ENCODE results near the gene TAF4B.

- TF ChIP-seq CTCF (IDR thresholded peaks at IDR 0.05), result no peak
- no peak for TF ChIP-seq POLR2A (IDR thresholded peaks at IDR 0.05)
- TF ChIP-seq POLR2AphosphoS5 (IDR thresholded peaks at IDR 0.05), result no peak
Measured at GRCh38 chr18:26335571-26336487, 109.6 kb downstream of the TAF4B start.

Data from sigmoid colon (tissue), 4 donors.